HL-60 (cell line): ENCODE data around the gene SPATA22.
A peak's percentile ranks its signal among the peaks of the same experiment; 100 is the strongest.
"Not testable (repeated sequence)": the region's sequence is repeated elsewhere in the genome, so short reads cannot be mapped to it uniquely, and the experiment has no call there.

ENCODE experiments used
- DNase-seq, 2 experiments: peaks; one replicate each; pipeline ENCODE4 v3.0.0-alpha.2; 2010 to 2020; ENCODE audit warnings: low read depth in 1 of 2, low spot score in 1 of 2
- H3K27ac ChIP-seq: fragments of 250-450 bp; sonication (Bioruptor Pico); replicated peaks from 2 replicates; pipeline ENCODE4 v1.5.1; 2020; ENCODE audit warnings: mild to moderate bottlenecking, moderate library complexity
- H3K27me3 ChIP-seq: fragments of 250-450 bp; sonication (Bioruptor Pico); 2 replicates; pipeline ENCODE4 v1.5.1; 2021; ENCODE audit warnings: mild to moderate bottlenecking, moderate library complexity; ENCODE audit not compliant: insufficient read depth, poor library complexity, severe bottlenecking
- H3K4me3 ChIP-seq: replicated peaks from 2 replicates; pipeline ENCODE4 v1.5.1; 2011; ENCODE audit warnings: mild to moderate bottlenecking, control low read depth, low read length; ENCODE audit not compliant: insufficient read depth
- CTCF ChIP-seq: IDR thresholded peaks from one replicate; pipeline ENCODE4 v1.5.1; 2011; ENCODE audit warnings: low read length, control low read depth, inconsistent platforms; ENCODE audit not compliant: insufficient read depth
- GABPA ChIP-seq: IDR thresholded peaks from 2 replicates; pipeline ENCODE4 v1.6.1; 2012; ENCODE audit warnings: low read depth
- POLR2AphosphoS5 ChIP-seq: IDR thresholded peaks from 2 replicates; pipeline ENCODE4 v1.6.1; 2012; ENCODE audit warnings: low read depth
- REST ChIP-seq: IDR thresholded peaks from 2 replicates; pipeline ENCODE4 v1.6.1; 2012; ENCODE audit warnings: low read depth; ENCODE audit not compliant: insufficient replicate concordance
- SPI1 ChIP-seq: IDR thresholded peaks from 2 replicates; pipeline ENCODE4 v1.6.1; 2012; ENCODE audit warnings: low read depth, mild to moderate bottlenecking, borderline replicate concordance

SPATA22 gene

DNA sequence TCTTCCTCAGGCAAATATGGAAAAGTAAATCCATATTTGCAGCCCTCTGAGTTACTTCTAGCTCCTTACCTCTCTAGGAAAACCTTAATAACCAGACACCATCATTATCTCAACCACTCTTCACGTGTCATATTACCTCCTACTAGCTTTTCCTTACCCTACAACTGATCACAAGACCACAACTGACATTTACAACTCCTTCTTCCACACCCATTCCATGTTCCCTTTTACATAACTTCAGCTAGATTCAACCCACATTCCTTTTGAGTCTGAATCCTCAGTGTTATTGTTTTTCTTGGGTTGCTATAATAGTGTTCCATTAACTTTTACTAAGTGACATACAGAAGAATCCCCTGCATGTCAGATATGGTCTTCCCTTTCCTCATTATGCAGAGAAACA lies 33.3 kb downstream of the SPATA22 start:
- Histone ChIP-seq H3K27ac (no peak overlapping the region), H3K27me3 (no peaks in the 10 kb centered on the region), H3K4me3 (no peak overlapping the region)
- TF ChIP-seq POLR2AphosphoS5 (no peak), GABPA (no peak), SPI1 (no peak), CTCF (no peak), REST (no peak)
- no peak for DNase-seq

- no peak within 1 kb of the TSS for H3K4me3 ChIP-seq
- TF ChIP-seq CTCF (no peak), SPI1 (no peak), POLR2AphosphoS5 (no peak), REST (no peak), GABPA (no peak)
- no peak within 1 kb of the TSS for H3K27ac ChIP-seq
- no peaks in the 10 kb centered on the region for H3K27me3 ChIP-seq
- no peak for DNase-seq
Observed at GRCh38 chr17:3433741-3434140, 37.9 kb downstream of the SPATA22 start, which contains the start of gene OR1E2. TSS of gene OR1E2 (minus strand) at chr17:3433841. CDS start at chr17:3433841, 0 bp downstream.

DNA sequence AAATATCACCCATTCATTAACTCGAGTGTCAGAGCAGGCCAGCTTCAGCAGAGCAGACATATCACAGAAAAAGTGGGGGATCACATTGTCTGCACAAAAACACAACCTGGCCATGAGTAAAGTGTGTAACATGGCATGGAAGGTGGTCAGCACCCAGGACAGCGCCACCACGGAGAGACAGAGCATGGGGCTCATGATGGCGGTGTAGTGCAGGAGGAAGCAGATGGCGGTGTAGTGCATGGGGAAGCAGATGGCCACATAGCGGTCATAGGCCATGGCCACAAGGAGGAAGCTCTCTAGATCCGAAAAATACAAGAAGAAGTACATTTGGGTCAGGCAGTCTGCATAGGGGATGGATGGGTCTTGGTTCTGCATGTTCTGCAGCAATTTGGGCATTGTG lies 38.4 kb downstream of the SPATA22 start:
- not testable (repeated sequence) for H3K27ac ChIP-seq, H3K4me3 ChIP-seq, H3K27me3 ChIP-seq
- DNase-seq = peak; percentile 16 to 69
- TF ChIP-seq REST = peak; percentile 92
- TF ChIP-seq POLR2AphosphoS5 = peak; percentile 67

DNA sequence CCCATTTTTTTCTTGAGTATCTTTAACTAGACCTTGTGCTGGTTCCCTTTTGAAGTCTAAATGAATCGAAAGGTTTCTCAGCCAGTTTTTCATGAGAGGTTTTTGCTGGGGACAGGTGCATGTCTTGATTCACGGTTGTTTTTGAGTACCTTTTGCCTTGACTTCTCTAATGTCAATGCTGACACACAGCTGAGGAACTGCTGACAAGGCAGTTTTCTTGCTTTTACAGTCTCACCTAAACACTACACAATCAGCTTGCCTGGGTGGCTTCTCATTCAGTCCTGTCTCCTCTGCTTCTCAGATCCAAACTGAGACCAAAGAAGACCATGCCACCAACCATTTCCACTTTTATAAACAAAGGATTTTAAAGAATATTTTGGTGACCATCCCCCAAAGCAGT lies 53.4 kb downstream of the SPATA22 start:
- H3K27me3 ChIP-seq = no peaks in the 10 kb centered on the region
- DNase-seq = no peak
- no peak for TF ChIP-seq REST
- no peak for TF ChIP-seq CTCF
- TF ChIP-seq POLR2AphosphoS5 = no peak
- no peak for TF ChIP-seq GABPA
- no peak for TF ChIP-seq SPI1
- H3K4me3 ChIP-seq = no peak overlapping the region
- no peak overlapping the region for H3K27ac ChIP-seq
